ENCODE results near the gene COX6A2. TPM values are rescaled to one million over a fixed set of nuclear protein-coding genes. Genes with fewer than 3 reads are reported as not detected.
A peak's percentile ranks its signal among the peaks of the same experiment; 100 is the strongest.
"Not testable (repeated sequence)": the region's sequence is repeated elsewhere in the genome, so short reads cannot be mapped to it uniquely, and the experiment has no call there.

Gene COX6A2
- total RNA-seq, 2 donors from 2014 or later, result not detected

DNA sequence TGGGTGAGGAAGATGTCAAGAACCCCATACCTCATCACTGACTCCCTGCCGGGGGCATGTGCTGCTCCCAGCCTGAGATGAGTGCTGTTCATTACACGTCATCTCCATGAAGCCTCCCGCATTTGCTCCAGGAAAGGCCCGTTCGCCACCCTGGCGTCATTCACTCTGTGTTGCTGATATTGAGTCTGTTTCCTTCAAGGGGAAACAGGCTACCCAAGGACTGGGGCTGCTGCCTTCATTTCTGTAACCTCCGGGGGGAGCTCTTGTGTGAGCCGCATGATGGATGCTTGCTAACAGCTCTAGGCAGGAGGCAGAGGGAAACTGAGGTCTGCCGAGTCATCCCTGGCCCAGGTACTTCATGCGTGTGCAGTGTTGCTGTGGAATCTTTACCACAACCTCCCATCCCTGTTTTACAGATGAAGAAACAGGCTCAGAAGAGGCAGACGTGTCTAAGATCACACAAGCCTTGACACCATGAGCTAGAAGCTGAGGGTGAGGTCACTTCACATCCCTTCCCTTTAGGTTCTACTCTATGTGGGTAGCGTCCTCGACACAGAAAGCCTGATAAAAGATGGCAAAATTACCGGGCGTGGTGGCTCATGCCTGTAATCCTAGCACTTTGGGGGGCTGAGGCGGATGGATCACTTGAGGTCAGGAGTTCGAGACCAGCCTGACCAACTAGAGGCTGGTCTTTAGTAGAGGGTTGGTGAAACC is 27.6 kb upstream of the COX6A2 start:
- no peaks in the 10 kb centered on the region for H3K27me3 Mint-ChIP-seq
- peaks cover 23% of the 10 kb centered on the region for H3K4me1 Mint-ChIP-seq
- H3K9me3 Mint-ChIP-seq, result no peaks in the 10 kb centered on the region
- ATAC-seq (replicated peaks), result no peak
- H3K27ac Mint-ChIP-seq, result peak overlapping the region; percentile 51
- H3K4me3 Mint-ChIP-seq, result peak overlapping the region; percentile 95
- H3K36me3 Mint-ChIP-seq (ENCODE audit: low read depth), result peaks cover 36% of the 10 kb centered on the region

DNA sequence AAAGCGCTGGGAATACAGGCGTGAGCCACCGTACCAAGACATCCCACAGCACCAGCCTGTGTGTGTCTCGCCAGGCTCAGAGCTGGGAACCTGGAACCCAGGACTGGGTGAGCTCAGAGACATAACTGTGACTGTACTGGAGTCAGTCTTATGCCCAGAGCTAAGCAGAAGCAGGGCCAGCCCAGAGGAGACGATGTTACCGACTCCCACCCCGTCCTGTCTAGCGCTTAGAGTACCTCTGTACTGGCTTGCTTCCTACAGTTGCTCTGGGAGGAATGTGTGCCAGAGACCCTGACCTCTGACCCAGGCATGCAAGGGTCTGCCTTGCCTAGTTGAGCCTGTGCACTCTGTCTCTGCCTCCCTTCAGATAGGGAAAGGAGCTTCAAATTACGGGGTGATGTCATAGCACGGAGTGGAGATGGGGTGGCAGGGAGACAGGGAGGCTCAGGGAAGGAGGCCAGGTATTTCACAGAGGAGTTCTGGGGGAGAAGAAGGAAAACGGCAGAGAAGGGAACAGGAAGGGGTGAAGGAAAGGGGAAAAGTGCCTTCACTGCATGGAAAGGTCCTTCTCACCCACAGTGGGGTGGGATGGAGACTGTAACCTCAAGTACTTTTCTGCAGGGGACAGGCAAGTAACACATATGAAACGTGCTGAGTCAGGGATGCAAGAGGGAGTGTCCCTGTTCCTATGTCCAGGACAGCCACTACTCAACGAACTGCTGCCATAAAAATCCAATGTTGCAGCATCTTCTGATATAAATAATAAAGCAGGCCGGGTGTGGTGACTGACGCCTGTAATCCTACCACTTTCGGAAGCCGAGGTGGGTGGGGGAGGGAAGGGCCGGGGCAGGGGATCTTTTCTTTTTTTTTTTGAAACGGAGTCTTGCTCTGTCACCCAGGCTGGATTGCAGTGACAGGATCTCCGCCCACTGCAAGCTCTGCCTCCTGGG is 25.4 kb upstream of the COX6A2 start:
- ATAC-seq (replicated peaks), result no peak
- H3K9me3 Mint-ChIP-seq, result no peaks in the 10 kb centered on the region
- peak overlapping the region; percentile 70 for H3K27ac Mint-ChIP-seq
- peaks cover 17% of the 10 kb centered on the region for H3K4me1 Mint-ChIP-seq
- H3K4me3 Mint-ChIP-seq, result peak overlapping the region; percentile 2
- H3K36me3 Mint-ChIP-seq (ENCODE audit: low read depth), result peaks cover 26% of the 10 kb centered on the region
- no peaks in the 10 kb centered on the region for H3K27me3 Mint-ChIP-seq

DNA sequence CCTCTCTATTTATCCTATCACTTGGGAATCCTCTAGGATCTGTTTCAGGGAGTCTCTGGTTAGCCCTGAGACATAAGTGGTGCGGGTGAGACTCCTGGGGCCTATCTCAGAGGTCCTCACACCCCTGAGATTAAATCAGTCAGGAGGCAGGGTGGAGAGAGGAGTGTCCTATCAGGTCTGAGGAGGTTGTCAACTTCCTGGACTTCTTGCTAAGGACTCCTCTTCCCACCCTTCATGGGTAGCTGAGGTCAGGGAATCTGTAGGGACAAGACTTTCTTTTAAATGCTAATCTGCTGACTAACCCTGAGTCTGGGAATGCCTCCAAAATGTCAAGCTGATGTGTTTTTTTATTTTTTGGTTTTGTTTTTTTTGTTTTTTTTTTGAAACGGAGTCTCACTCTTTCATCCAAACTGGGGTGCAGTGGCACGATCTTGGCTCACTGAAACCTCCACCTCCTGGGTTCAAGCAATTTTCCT is 24.5 kb upstream of the COX6A2 start:
- H3K27me3 Mint-ChIP-seq, result no peaks in the 10 kb centered on the region
- no peak overlapping the region for H3K4me3 Mint-ChIP-seq
- H3K36me3 Mint-ChIP-seq (ENCODE audit: low read depth), result peaks cover 18% of the 10 kb centered on the region
- peaks cover 17% of the 10 kb centered on the region for H3K4me1 Mint-ChIP-seq
- H3K27ac Mint-ChIP-seq, result peak overlapping the region; percentile 36
- no peaks in the 10 kb centered on the region for H3K9me3 Mint-ChIP-seq
- no peak for ATAC-seq (replicated peaks)

DNA sequence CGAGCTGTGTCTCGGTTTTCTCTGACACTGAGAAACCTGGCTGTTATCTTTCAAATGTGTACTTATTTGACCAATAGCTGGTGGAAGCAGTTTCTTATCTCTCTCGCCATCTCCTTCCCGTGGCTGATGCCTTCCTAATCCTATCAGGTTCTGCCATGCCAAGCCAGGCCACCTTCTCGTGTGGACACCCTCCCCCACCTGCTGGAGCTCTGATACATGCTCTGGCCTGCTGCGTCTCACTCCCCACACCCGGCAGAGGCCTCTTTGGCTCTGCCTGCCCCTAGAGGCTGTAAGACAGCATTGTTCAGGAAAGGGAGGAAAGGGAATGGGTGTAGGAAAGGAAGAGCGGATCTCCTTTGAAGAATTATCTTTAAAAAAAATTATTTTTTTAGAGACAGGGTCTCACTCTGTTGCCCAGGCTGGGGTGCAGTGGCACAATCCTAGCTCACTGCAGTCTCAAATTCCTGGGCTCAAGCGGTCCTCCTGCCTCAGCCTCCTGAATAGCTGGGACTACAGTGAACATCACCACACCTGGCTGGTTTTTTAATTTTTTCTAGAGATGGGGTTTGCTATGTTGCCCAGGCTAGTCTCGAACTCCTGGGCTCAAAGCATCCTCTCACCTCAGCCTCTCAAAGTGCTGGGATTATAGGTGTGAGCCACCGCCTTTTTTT is 23.7 kb upstream of the COX6A2 start:
- peaks cover 15% of the 10 kb centered on the region for H3K36me3 Mint-ChIP-seq (ENCODE audit: low read depth)
- H3K9me3 Mint-ChIP-seq, result no peaks in the 10 kb centered on the region
- H3K27ac Mint-ChIP-seq, result peak overlapping the region; percentile 18
- H3K4me3 Mint-ChIP-seq, result no peak overlapping the region
- ATAC-seq (replicated peaks), result peak; percentile 32
- peaks cover 17% of the 10 kb centered on the region for H3K4me1 Mint-ChIP-seq
- H3K27me3 Mint-ChIP-seq, result no peaks in the 10 kb centered on the region

DNA sequence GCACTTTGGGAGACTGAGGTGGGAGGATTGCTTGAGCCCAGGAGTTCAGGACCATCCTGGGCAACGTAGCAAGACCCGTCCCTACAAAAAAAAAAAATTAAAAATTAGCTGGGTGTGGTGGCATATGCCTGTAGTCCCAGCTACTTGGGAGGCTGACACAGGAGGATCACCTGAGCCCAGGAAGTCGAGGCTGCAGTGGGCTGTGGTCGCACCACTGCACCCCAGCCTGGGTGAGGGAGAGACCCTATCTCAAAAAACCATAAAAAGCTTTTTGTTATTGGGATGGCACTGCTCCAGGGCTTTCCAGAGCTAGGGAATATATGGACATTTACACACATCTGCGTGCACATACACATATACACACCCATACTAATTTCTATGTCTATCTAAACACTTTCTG is 23.0 kb upstream of the COX6A2 start:
- H3K9me3 Mint-ChIP-seq, result no peaks in the 10 kb centered on the region
- H3K4me3 Mint-ChIP-seq, result no peak overlapping the region
- H3K36me3 Mint-ChIP-seq (ENCODE audit: low read depth), result peaks cover 15% of the 10 kb centered on the region
- peak overlapping the region; percentile 18 for H3K27ac Mint-ChIP-seq
- H3K4me1 Mint-ChIP-seq, result peaks cover 17% of the 10 kb centered on the region
- no peak for ATAC-seq (replicated peaks)
- no peaks in the 10 kb centered on the region for H3K27me3 Mint-ChIP-seq

DNA sequence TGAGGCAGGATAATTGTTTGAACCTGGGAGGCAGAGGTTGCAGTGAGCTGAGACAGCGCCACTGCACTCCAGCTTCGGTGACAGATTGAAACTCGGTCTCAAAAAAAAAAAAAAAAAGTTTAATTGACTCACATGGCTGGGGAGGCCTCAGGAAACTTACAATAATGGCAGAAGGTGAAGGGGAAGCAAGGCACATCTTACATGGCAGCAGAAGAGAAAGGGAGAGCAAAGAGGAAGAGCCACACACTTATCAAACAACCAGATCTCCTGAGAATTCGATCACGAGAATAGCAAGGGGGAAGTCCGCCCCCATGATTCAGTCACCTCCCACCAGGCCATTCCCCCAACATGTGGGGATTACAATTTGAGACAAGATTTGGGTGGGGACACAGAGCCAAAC is 17.8 kb upstream of the COX6A2 start:
- H3K27me3 Mint-ChIP-seq; ATAC-seq (replicated peaks): not testable (repeated sequence)

DNA sequence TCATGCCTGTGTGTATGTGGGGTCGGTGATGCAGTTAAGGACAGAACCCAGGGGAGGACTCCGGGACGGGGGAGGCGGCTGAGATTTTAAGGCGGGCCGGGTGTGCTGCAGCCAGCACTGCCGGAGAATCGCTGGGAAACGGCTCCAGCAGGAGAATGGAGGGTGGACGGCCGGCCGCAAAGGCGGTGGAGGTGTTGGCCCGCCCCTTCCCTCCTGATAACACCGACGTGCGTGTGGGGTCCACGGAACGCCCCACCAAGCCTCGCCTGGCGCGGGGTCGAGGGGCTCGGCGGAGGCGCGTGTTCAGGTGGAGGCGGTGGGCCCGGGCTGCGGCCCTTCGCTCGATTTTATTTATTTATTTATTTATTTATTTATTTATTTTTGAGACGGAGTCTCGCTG is 13.8 kb upstream of the COX6A2 start:
- Mint-ChIP-seq H3K36me3 (ENCODE audit: low read depth) (no peaks in the 10 kb centered on the region), H3K27ac (peak overlapping the region; percentile 68), H3K4me1 (peaks cover 14% of the 10 kb centered on the region), H3K9me3 (no peaks in the 10 kb centered on the region), H3K27me3 (no peaks in the 10 kb centered on the region), H3K4me3 (peak overlapping the region; percentile 73)
- ATAC-seq (replicated peaks), result no peak

More for the DNA sequence above, 17.8 kb upstream of the COX6A2 start:
- H3K27ac Mint-ChIP-seq, result peak overlapping the region; percentile 52
- H3K9me3 Mint-ChIP-seq; H3K36me3 Mint-ChIP-seq (ENCODE audit: low read depth); H3K4me3 Mint-ChIP-seq; H3K4me1 Mint-ChIP-seq: not testable (repeated sequence)

DNA sequence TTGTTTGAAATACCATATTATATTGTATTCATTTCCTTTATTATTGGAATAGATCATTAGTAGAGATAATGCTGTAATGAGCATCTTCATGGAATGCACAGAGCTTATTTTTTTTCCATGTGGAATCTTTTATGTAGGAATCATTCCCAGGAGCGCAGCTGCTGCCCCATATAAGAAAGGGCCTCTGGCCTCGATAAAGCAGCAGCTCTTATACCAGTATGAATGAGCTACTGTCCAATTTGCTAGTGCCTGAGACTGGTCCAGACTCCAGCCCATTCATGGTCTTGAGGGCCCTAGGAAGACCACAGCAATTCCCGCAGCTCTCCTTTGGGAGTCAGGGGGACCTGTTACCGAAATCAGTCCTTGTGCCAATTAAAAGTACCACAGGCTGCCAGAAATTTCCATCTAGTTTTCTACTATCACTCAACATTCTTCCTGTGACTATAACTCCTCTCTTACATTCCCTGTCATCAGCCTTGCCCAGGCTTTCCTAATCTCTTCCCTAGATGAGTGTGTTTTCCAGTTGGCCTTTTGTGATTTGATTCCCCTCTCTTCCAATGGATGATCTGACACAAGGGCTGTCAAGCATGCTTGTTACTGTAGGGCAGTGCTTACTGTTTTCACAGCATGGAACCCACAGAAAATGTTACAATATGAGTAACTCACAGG is 12.5 kb upstream of the COX6A2 start:
- Mint-ChIP-seq H3K27ac (no peak overlapping the region), H3K4me1 (peaks cover 14% of the 10 kb centered on the region), H3K27me3 (no peaks in the 10 kb centered on the region)

DNA sequence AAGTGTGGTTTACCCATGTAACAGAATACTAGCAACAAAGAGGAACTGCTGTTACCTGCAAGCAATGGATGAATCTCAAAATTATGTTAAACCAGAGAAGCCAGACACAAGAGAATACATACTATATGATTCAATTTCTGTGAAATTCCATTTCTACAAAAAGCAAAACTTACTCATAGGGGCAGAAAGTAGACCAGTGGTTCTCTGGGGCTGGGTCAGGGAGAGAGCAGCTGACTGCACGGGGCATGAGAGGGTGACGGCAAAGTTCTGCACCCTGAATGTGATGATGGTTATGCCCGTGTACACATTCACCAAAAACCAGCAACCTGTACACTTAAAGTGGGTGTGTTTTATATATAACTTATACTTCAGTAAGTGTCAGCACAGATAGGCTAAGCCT is 11.4 kb upstream of the COX6A2 start:
- ATAC-seq (replicated peaks), result peak; percentile 60
- no peaks in the 10 kb centered on the region for H3K27me3 Mint-ChIP-seq
- peaks cover 14% of the 10 kb centered on the region for H3K4me1 Mint-ChIP-seq
- peak overlapping the region; percentile 12 for H3K27ac Mint-ChIP-seq
- H3K4me3 Mint-ChIP-seq, result peak overlapping the region; percentile 22
- no peaks in the 10 kb centered on the region for H3K9me3 Mint-ChIP-seq
- no peaks in the 10 kb centered on the region for H3K36me3 Mint-ChIP-seq (ENCODE audit: low read depth)

More for the DNA sequence above, 12.5 kb upstream of the COX6A2 start:
- Mint-ChIP-seq H3K9me3 (no peaks in the 10 kb centered on the region), H3K4me3 (no peak overlapping the region), H3K36me3 (ENCODE audit: low read depth) (no peaks in the 10 kb centered on the region)
- ATAC-seq (replicated peaks), result no peak

DNA sequence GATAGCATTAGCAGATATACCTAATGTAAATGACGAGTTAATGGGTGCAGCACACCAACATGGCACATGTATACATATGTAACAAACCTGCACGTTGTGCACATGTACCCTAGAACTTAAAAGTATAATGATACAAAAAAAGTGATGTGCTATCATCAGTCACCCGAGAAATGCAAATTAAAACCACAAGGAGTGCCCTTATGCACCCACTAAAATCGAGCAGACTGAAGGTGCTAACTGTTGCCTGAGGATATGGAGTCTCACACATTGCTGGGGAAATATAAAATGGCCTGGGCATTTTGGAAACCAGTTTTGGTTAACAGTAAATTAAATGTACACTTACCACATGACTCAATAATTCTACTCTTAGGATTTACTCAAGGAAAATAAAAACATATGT is 10.9 kb upstream of the COX6A2 start:
- Mint-ChIP-seq H3K4me3 (peak overlapping the region; percentile 22), H3K4me1 (peaks cover 14% of the 10 kb centered on the region), H3K27ac (peak overlapping the region; percentile 12)
- H3K27me3 Mint-ChIP-seq; H3K36me3 Mint-ChIP-seq (ENCODE audit: low read depth); H3K9me3 Mint-ChIP-seq: not testable (repeated sequence)
- ATAC-seq (replicated peaks), result peak; percentile 45

DNA sequence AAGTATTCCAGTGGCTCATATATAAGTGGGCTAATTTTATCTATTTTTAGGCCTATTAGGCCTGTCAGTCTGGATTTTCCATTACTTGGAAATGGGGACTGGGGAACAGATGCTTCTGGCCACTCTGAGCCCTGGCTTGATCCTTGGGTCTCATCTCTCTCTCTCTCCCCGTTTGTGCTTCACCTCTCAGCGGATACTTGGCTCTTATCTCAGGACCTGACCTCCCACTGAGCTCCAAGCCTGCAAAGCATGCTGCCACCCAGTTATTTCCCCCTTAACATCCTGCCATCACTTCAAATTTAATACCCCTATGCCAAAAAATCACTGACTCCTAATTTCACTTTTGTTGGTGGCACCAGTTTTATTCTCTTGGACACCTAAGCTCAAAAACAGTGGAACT is 10.3 kb upstream of the COX6A2 start:
- Mint-ChIP-seq H3K27me3 (no peaks in the 10 kb centered on the region), H3K9me3 (no peaks in the 10 kb centered on the region), H3K4me1 (peaks cover 14% of the 10 kb centered on the region), H3K27ac (no peak overlapping the region), H3K4me3 (no peak overlapping the region), H3K36me3 (ENCODE audit: low read depth) (no peaks in the 10 kb centered on the region)
- ATAC-seq (replicated peaks), result no peak

DNA sequence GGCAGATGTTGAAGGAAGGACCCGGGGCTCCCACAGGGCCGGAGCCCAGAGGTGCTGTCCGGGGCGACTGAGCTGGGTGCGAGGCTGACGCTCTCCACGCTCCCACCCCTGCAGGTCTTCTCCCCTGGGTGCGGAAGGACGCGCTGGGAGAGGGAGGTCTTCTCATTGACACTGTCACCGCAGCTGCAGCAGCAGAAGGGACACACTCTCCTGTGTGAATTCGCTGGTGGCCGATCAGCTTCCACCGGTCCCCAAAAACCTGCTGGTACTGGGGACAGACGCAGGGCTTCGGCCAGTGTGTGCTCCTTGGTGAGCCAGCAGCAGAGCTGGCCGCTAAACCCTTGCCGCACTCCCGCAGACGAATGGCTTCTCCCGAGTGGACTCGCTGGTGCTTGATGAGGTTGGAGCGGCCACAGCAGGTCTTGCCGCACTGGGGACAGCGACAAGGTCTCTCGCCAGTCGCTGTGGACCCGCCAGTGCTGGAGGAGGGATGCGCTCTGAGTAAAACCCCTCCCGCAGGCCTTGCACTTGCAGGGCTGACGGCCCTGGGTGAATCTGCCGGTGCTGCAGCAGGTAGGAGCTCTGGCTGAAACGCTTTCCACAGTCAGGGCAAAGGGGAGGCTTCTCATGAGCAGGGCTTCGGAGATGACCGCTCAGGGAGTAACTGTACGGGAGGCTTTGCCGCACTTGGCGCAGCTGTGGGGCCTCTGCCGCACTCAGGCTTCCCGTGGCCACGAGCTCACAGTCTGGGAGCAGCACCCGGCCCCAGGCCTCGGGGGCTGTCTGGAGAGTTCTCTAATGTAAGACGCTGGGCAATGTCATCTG is 8.3 kb upstream of the COX6A2 start:
- Mint-ChIP-seq H3K27ac (no peak overlapping the region), H3K9me3 (no peaks in the 10 kb centered on the region), H3K4me3 (no peak overlapping the region), H3K27me3 (no peaks in the 10 kb centered on the region), H3K36me3 (ENCODE audit: low read depth) (no peaks in the 10 kb centered on the region), H3K4me1 (peaks cover 4% of the 10 kb centered on the region)
- no peak for ATAC-seq (replicated peaks)

DNA sequence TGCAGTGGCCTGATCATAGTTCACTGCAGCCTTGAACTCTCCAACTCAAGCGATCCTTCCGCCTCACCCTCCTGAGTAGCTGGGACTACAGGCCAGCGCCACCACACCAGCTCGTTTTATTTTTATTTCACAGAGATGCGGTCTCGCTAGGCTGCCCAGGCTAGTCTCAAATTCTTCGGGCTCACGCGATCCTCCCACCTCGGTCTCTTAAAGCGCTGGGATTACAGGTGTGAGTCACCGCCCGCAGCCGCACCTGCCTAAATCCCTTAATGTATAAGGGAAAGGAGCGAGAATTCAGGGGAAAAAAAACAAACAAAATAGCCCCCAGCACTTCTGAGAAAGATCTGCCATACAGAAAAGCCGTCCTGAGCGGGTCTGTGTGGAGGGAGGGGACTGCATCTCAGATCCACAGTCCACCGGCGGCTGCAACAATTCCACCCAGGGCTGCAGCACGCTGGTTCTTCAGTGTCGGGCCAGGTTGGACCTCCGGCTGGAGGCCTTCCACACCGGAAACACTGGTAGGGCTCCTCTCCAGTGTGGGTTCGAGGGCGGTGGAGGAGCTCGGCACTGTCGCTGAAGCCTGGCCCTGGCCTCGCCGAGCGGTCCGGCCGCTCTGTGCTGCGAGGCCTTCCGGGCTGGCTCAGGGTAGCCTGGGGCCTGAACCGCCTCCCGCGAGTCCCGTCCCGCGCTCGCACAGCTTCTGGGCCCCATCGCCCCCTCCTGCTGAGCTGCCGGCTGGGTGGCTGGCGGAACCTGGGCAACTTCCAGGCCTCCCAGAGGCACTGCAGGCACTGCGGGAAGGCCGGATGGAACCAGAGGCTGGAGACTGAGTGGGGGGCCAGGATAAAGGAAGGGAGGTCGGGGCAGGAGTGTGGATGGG is 7.4 kb upstream of the COX6A2 start:
- no peak for ATAC-seq (replicated peaks)
- Mint-ChIP-seq H3K27ac (no peak overlapping the region), H3K4me3 (no peak overlapping the region), H3K27me3 (no peaks in the 10 kb centered on the region), H3K9me3 (no peaks in the 10 kb centered on the region), H3K4me1 (peaks cover 4% of the 10 kb centered on the region), H3K36me3 (ENCODE audit: low read depth) (no peaks in the 10 kb centered on the region)

Data from activated T-helper 17 cell treated with anti-CD3 and anti-CD28 coated beads, Interleukin-2, amount 50 U/mL, for 72 hours (primary cell).